ENCODE measurements around the gene SNX1.
"Not testable (repeated sequence)": the region's sequence is repeated elsewhere in the genome, so short reads cannot be mapped to it uniquely, and the experiment has no call there.

Gene SNX1

GRCh38 chr15:64120322-64120721, 24.5 kb downstream of the SNX1 start:
- not testable (repeated sequence) for DNase-seq

DNA sequence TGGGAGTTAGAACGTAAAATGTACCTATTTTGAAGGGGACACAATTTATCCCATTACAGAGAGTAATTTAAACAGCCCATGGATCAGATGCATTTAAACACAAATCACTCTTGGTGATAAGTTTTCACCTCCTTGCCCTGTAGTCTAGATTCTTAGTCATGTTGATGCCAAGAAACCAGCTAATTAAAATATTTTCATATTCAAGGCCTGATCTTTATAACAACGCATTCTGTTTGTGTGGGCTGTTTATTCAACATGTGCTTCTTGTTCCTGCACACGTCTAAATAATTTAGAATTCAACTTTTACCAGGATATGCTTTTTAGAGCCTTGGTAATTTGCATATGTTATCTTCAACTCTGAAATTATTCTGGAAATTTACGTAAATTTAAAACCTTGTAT, 25.8 kb downstream of the SNX1 start:
- DNase-seq, result no peak

GRCh38 chr15:64122444-64122843, 26.7 kb downstream of the SNX1 start:
- no peak for DNase-seq

GRCh38 chr15:64122936-64123351, 27.2 kb downstream of the SNX1 start:
- no peak for DNase-seq

- DNase-seq, result no peak
Observed at GRCh38 chr15:64125978-64126377, 30.2 kb downstream of the SNX1 start.

DNA sequence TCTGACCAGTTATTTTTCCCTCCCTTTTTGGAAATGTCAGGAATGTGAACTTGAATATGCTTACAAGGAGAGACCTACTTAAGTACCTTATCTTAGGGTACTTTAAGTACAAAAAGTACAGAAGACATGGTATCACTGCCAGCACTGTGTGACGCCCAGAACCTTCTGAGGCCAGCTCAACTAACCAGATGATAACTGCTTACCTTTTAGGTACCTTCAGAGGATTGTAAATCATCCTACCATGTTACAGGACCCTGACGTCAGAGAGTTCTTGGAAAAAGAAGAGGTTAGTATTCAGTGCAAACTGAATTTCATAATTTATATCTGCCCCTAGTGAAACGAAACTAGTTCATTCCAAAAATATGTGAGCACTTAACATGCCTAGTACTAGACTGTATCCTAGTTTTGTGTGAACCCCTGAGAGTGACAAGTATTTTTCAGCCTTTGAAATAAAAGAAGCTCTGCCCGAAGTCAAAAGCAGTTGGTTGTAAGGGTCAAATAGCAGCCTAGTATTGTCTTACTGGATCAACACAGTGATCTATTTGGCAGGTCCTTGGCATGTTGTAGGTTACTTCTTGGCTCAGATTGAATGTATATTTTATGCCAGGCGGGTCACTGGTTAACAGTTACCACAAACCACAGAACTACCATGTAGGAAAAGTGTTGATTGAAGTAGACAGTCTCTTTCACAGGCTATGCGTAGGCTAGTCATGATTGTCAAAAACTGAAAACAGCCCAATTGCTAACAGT, 31.9 kb downstream of the SNX1 start:
- DNase-seq, result no peak

DNA sequence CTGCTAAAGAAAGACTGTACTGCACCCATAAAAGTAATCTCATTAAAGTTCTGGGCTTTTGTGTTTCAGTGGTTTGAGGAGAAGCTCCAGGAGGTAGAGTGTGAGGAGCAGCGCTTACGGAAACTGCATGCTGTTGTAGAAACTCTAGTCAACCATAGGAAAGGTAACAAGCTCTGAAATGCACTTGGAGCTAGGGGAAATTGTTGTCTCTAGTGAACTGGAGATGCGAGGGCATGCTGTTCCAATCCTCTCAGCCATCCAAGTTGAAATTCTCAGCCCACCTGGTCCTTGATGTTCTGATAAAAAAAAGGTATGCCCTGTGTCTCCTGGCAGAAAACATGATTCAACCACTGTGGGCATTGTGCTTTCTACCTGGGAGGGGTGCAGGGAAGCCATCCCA, 34.4 kb downstream of the SNX1 start:
- no peak for DNase-seq

- no peak for DNase-seq
Observed at GRCh38 chr15:64131547-64131946, 35.8 kb downstream of the SNX1 start.

DNA sequence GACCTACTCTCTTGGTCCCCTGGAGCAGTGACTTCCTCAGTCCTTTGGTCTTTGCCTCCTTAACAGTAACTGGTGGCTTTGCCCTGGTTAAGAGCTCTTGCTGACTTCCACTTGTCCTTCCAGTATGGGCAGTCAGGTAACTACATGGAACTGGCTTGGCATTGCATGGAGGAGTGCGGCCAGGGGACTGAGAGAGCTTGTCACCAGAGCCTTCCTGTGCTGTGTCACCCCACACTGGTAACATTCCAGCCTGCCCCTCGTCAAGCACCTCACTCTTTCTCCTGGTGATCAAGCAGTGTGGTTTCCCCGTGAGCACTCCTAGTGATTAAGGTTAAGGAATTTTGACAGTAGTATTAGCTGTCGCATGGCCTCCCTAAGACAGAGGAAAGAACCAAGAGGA, 36.4 kb downstream of the SNX1 start:
- no peak for DNase-seq

DNA sequence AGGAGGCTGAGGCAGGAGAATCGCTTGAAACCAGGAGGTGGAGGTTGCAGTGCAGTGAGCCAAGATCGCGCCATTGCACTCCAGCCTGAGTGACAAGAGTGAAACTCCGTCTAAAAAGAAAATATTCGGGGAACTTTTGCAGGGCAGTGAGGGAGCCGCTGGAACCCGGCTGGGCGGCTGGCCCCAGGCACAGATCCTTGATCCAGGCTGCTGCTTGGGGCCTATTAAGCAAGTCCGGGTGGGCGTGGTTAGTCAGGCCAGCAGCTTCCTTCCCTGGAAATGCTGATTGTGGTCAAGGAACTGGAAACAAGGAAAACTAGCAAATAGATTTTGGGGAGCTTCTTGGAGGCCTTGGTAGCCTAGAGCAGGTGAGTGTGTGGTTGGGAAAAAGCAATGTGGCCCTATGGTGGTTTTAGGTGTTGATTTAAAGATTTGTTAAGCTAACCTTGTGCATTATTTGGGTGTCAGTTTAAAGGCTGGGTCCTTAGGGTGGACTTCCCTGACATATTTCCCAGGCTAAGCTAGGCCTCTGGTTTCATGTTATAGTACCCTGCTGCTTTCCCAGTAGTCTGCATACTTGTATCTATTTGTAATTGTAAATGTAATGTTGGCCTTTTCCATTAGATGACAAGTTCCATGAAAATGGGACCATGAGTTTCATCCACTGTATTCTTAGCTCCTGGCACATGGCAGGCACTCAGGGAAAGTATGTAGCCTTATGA, 38.0 kb downstream of the SNX1 start:
- no peak for DNase-seq

DNA sequence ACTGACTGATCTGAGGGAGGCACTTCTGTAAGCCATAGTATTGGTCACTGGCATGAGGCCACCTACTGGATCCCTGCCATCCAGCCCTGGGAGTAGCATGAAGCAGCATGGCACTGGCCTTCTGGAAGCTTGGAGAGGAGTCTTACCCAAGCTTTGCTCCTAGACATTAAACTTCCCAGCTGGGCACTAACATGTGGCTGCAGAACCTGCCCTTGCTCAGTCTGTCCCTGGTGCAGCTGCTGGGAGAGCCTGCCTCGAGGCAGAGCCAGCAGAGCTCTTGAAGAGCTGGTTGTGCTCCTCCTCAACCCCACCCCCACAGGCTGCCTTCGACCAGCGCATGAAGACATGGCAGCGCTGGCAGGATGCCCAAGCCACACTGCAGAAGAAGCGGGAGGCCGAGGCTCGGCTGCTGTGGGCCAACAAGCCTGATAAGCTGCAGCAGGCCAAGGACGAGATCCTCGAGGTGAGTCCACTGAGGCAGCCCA, 38.6 kb downstream of the SNX1 start:
- DNase-seq, result no peak

- DNase-seq, result no peak
Observed at GRCh38 chr15:64136347-64136746, 40.6 kb downstream of the SNX1 start.

GRCh38 chr15:64137226-64137833, 41.5 kb downstream of the SNX1 start:
- DNase-seq, result no peak

GRCh38 chr15:64138331-64138941, 42.7 kb downstream of the SNX1 start:
- DNase-seq, result no peak

DNA sequence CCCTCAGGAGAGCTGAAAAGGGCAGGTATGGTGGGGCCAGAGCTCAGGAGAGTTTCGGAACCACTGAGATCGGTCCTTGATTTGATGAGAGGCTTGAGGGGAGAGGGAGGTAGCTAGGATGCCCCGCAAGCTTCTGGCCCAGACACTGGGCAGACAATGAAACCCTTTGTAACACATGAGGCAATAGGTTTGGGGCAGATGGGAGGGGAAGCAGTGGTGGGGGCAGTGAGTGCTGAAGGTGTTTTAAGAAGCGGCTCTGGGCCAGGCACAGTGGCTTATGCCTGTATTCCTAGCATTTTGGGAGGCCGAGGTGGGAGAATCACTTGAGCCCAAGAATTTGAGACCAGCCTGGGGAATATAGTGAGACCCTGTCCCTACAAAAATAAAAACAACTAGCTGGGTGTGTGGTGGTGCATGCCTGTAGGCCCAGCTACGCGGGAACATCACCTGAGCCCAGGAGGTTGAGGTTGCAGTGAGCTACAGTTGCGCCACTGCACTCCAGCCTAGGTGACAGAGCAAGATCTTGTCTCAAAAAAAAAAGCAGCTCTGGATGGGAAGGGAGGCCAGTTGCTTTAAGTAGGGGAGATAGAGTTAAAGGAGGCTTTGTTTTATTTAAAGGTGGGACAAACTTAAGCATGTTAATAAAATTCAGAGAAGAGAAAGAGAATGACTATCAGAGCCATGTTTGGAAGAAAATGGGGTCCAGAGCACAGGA, 46.2 kb downstream of the SNX1 start:
- DNase-seq, result no peak

DNA sequence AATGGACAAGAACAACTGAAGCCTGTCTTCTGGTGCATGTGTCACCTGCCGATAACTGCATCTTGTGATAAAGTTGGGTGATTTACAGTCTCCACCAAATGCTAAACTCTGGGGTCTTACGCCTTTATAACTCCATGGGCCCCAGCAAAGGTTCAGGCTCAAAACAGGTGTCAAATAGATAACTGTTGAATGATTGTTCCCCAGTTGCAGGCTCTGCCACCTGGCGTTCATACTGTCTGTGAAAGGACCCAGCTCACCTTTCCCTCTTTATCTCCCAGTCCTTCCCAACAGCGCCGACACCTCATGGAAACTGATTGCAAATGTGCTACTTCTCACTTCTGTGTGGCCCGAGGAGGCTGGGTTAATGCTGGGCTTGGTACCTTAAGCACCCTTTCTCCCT, 47.5 kb downstream of the SNX1 start:
- no peak for DNase-seq

- peak; percentile 10 for DNase-seq
Observed at GRCh38 chr15:64144192-64144564, 48.4 kb downstream of the SNX1 start.

- no peak for DNase-seq
Observed at GRCh38 chr15:64144565-64145281, 48.9 kb downstream of the SNX1 start.

GRCh38 chr15:64146041-64146440, 50.3 kb downstream of the SNX1 start:
- no peak for DNase-seq

DNA sequence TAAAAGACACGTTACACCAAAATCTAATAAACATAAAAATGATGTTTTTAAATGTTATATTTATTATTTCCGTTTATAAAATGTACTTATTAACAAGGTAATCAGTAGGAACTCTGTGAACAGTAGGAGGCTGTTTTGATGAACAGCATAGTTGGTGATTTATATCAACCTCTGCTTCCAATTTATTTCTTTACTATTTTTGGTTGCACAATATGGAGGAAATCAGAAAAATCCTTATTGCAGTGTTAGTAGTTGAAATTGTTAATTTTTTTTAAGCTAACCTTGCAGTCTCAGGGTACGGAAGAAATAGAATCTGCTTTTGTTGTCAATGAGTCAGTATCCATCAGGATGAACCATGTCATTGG, 50.7 kb downstream of the SNX1 start:
- DNase-seq, result no peak

GRCh38 chr15:64146885-64147681, 51.3 kb downstream of the SNX1 start:
- no peak for DNase-seq

Data from islet precursor cell (in vitro differentiated cells).